Thyroid gland (tissue), 4 donors: ENCODE measurements around the gene ZFAND3.

Experiments used
- CTCF ChIP-seq, 6 experiments: fragments of 200-600 bp in 3 of 6; fragments of 450-650 bp in 3 of 6; sonication (generic) in 3 of 6; IDR thresholded peaks; one replicate each; pipeline ENCODE4 v1.5.1; 2016 to 2019; ENCODE audit warnings: antibody characterized with exemption in 6 of 6, mild to moderate bottlenecking in 2 of 6, inconsistent platforms in 1 of 6, moderate library complexity in 1 of 6
- POLR2A ChIP-seq, 2 donors: fragments of 450-650 bp; IDR thresholded peaks; one replicate each; pipeline ENCODE4 v1.6.1; 2017; ENCODE audit warnings: antibody characterized with exemption in 2 of 2, mild to moderate bottlenecking in 2 of 2, moderate library complexity in 1 of 2

GRCh38 chr6:38001386-38001785 lies 181.9 kb downstream of the ZFAND3 start:
- TF ChIP-seq CTCF (IDR thresholded peaks at IDR 0.05) = no peak
- TF ChIP-seq POLR2A (IDR thresholded peaks at IDR 0.05) = no peak
